Measurements from ENCODE around the gene ZNF80.

GRCh38 chr3:114241262-114241661 is 3.9 kb upstream of the ZNF80 start:
- TF ChIP-seq, protein P1, sequence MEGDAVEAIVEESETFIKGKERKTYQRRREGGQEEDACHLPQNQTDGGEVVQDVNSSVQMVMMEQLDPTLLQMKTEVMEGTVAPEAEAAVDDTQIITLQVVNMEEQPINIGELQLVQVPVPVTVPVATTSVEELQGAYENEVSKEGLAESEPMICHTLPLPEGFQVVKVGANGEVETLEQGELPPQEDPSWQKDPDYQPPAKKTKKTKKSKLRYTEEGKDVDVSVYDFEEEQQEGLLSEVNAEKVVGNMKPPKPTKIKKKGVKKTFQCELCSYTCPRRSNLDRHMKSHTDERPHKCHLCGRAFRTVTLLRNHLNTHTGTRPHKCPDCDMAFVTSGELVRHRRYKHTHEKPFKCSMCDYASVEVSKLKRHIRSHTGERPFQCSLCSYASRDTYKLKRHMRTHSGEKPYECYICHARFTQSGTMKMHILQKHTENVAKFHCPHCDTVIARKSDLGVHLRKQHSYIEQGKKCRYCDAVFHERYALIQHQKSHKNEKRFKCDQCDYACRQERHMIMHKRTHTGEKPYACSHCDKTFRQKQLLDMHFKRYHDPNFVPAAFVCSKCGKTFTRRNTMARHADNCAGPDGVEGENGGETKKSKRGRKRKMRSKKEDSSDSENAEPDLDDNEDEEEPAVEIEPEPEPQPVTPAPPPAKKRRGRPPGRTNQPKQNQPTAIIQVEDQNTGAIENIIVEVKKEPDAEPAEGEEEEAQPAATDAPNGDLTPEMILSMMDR (IDR thresholded peaks at IDR 0.05 in 8 of 11, conservative IDR thresholded peaks at IDR 0.05 in 3 of 11): no peak
- TF ChIP-seq POLR2A (IDR thresholded peaks at IDR 0.05) (no peak), POLR2AphosphoS5 (IDR thresholded peaks at IDR 0.05) (no peak)

Measured in spleen (tissue), 7 donors.